HG02623 (cell line): ENCODE results near the gene GNG14.
"Not testable (repeated sequence)": the region's sequence is repeated elsewhere in the genome, so short reads cannot be mapped to it uniquely, and the experiment has no call there.

Source experiments
- ATAC-seq: cut with Tn5 transposase; IDR thresholded peaks from one replicate; pipeline ENCODE4 v1.9.1; 2021; ENCODE audit warnings: moderate library complexity; ENCODE audit not compliant: unreplicated experiment

The GNG14 gene

DNA sequence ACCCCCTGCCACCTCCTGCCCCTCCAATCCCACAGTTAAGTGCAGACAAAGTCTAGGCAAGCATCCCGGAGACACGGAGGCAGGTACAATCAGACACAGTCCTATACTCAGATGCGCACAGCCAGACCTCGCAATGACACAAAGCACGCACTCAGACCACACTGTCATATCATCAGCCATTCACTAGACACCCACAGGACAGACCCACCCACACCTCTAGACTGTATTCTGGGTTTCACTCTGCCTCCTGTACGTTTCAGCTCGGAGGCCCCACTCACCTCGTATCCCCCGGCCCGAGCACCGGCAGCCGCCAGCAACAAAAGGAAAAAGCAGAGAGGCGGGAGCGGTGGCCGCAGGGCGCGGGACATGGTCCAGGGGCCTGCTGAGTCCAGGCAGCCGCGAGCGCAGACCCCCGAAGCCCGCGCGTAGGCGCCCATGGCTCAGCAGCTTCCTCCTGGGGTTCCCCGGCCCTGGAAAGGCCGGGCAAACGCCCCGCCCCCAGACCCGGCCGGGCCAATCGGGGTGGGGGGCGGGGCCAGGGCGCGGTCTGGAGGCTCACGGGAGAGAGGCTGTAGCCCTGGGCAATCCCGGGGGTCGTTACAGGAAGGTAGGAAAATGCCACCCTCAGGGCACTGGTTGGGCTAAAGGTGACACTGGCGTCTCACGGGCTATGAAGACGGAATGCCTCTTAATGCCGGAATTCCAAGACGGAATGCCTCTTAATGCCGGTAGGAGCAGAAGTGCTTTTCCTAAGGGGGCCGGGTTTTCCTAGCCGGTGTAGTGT lies 21.3 kb upstream of the GNG14 start, which contains the start of the genes MAN2B1 and WDR83:
MAN2B1 (minus strand) TSS at position 478 of the 784 bp plus-strand sequence; CDS start at position 437, 41 bp downstream.
WDR83 (plus strand) TSS at position 543 of the 784 bp plus-strand sequence. CDS start 2,984 bp downstream, outside the sequence.
- peak; percentile 45 for ATAC-seq

DNA sequence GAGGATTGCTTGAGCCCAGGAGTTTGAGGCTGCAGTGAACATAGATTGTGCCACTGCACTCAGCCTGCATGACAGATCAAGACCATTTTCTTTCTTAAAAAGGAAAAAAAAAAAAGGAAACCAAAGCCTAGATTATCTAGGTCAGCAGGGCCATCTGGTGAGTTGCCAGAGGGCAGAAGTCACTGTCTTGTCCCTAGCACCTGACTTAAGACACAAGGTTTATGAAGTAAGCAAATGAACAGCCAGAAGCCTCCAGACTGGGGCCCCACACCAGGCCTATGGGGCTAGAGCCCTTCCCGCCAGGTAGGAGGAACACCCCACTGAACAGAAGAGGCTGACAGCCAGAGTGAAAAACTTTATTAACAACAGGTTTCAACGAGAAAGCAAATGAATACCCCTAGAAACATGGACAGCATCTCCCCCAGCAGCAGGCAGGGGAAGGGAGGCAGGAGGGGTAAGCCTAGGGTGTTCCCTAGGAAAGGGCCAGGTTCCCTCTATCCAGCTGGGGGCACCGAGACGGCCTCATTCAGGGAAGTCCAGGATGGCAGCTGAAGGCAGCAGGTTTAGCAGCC lies 20.0 kb upstream of the GNG14 start:
- ATAC-seq = no peak

DNA sequence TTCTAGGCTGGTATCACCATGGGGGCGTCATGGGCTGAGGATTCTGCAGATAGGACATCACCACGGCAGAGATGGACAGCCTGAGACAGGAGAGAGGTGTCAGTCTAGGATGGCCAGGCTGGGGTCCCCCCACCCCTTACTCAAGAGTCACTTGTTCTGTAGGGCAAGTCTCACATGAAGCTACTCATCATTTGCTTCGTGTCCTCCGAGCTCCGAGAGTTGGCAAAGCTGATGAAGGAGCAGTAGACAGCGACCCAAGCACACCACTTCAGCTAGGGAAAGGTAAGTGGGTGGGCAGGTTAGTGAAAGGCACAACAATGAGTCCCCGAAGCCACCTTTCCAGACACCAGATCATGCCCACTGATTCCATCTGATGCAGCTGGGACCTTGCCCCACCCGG lies 19.5 kb upstream of the GNG14 start:
- ATAC-seq = no peak

DNA sequence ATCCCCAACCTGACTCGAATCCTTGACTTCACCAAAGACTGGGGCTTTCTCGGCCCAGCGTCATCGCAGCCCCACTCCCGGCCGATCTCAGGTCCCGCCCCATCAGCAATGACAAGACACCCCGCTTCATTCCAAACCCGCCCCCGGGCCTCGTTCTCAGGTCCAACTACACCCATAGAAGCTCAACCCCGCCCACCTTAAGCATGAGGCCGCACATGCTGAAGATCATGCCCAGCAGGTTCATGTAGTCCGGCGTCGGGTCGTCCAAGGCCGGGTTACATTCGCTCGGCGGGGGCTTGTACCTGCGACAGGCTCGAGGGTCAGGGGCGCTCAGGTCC lies 18.9 kb upstream of the GNG14 start:
- no peak for ATAC-seq

DNA sequence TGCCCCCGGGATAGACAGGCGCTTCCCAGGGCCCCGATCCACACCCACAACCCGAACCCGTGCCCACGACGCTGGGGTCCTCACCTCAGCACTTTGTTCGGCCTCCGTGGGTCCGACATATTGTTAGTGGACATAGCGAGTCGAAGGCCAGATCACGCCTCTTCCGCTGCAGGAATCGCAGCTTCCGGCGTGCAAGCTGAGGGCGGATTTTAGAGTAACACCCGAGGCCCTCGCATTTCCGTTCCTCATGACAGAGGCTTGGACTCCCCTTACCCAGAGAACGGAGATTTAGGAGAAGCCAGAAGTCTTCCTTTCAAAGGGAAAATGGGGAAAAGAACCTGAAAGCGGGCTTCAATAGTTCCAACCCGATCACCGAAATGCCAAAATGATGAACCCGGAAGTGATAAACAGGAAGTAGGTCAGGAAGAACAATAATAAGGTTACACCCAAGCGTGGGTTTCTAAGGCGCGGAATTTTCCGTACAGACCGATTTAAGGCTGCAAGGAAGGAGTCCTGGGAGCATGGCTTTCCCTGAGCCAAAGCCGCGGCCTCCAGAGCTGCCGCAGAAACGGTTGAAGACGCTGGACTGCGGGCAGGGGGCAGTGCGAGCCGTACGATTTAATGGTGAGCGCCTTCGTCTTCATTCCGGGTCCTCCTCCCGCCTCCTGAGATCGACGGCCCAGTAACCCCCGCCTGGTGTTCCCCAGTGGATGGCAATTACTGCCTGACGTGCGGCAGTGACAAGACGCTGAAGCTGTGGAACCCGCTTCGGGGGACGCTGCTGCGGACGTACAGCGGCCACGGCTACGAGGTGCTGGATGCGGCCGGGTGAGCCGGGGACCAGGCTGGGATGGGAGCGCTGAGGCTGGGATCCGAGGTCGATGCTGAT lies 18.3 kb upstream of the GNG14 start:
- ATAC-seq = no peak

DNA sequence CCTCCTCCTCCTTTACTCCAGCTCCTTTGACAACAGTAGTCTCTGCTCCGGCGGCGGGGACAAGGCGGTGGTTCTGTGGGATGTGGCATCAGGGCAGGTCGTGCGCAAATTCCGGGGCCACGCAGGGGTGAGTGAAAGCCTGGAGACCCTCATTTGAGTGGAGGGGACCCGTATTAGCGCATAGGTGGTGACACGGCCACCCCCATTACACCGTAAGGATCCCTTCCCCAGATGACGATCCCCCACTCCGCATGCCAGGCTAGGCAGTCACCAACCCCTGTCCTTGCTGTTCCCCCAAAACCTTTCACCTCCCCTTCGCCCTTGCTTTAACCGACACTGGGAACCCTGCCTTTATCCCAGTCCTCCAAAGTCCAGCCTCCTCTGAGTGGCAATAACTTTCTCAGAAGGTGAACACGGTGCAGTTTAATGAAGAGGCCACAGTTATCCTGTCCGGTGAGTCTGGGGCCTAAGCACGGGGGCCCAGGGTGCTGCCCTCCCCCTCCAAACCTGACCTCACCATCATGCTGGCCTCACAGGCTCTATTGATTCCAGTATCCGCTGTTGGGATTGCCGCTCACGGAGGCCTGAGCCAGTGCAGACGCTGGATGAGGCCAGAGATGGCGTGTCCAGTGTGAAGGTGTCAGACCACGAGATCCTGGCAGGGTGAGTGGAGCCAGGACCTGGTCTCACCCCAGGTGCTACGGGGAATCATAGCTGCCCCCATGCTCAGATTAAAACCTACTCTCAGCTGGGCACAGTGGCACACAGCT lies 17.5 kb upstream of the GNG14 start:
- no peak for ATAC-seq

DNA sequence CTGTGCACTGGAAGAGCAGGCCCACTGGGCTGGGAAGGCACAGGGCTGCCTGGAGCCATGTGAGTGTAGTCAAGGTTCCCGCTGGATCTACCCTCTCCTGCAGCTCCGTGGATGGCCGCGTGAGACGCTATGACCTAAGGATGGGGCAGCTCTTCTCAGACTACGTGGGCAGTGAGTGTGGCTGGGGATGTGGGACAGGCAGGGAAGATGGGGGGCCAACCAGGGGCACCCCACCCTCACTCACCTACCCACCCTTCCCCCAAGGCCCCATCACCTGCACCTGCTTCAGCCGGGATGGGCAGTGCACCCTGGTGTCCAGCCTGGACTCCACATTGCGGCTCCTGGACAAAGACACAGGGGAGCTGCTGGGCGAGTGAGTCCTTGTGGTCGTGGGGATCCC lies 15.1 kb upstream of the GNG14 start:
- no peak for ATAC-seq

DNA sequence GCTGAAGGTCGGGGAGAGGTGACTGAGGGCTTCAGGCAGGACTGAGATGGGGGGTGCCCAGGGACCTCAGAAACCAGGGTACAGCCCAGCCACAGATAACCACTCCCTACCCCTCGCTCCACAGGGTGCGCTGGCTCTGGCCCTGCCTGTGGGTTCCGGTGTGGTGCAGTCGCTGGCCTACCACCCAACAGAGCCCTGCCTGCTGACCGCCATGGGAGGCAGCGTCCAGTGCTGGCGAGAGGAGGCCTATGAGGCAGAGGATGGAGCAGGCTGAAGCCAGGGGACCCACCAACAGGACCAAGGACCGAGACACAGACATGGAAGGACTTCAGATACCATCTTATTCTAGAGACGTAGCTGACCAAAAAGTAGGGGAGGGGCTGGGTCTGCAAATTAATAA lies 12.4 kb upstream of the GNG14 start:
- ATAC-seq = no peak

DNA sequence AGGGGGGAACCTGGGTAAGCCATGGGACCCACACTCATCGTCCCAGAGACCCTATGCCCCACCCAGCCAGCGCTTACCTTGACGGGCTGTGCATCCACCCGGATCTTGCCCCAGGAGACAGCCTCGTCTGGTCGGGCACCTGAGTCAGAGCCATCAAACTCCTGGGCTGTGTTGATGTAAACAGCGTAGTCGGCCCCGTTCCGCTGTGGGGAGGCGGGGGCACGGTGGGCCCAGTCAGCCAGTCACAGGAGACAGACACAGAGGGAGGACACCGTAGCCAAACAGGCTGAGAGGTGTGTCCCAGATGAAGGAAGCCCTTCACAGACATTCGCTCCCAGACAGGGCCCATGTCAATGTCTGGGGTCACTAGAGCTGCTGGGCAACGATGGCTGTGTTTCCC lies 11.9 kb upstream of the GNG14 start:
- no peak for ATAC-seq

DNA sequence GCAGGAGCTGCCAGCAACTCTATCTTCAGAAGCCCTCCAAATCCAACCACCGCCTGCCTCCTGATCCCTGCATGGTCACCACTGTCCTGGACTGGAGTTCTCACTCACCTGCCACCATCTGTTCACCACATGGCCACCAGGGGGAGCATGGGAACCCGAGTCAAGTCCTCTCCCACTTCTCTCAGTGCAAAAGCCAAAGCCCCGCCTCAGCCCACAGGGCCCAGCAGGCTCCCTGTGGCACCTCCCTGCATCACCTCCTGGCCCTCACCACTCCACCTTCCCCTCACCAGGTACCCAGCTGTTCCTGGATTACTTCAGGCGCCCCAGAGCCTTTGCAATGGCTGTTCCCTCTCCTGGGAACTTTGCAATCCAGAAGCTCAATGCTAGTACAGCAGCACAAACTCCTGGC lies 11.4 kb upstream of the GNG14 start:
- no peak for ATAC-seq

DNA sequence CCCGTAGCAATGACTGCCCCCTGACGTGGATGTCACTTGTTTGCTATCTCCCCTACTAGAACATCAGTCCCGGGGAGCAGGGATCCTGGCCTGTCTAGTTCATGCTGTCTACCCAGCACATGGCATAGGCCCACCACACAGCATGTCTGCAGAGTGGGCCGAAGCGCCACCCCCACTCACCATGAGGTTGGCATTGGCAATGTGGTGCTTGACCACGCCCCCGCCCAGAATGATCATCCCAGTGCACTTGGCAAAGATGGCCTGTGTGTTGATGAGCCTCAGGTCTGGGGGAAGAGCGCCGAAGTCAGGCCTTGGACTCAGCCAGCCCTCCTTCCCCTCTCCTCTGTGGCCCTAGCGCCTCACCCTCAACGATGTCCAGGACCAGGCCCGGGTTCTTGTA lies 10.9 kb upstream of the GNG14 start:
- no peak for ATAC-seq

DNA sequence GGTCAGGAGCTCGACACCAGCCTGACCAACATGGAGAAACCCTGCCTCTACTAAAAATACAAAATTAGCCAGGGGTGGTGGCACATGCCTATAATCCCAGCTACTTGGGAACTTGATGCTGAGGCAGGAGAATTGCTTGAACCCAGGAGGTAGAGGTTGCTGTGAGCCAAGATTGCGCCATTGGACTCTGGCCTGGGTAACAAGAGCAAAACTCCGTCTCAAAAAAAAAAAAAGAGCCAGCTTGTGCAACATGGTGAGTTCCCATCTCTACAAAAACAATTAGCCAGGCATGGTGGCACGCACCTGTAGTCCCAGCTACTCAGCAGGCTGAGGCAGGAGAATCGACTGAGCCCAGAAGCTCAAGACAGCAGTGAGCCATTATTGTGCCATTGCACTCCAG lies 9.8 kb upstream of the GNG14 start:
- not testable (repeated sequence) for ATAC-seq

DNA sequence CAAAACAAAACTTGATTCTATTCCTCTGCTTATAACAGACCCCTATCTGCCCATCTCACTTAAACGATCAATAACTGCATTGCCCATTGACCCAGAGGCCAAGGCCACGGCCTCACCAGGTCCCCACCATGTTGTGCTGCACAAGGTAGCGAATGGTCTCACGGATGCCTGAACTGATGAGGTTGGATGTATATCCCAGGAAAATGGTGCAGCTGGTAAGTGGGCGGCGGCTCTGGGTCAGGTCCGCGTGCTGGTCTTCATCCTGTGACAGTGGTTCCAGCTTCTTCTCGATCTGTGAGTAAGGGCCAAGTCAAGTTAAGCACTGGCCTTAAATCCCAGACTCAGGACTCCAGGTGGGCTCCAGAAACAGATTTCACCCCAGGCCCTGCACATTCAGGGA lies 7.8 kb upstream of the GNG14 start:
- ATAC-seq = no peak

DNA sequence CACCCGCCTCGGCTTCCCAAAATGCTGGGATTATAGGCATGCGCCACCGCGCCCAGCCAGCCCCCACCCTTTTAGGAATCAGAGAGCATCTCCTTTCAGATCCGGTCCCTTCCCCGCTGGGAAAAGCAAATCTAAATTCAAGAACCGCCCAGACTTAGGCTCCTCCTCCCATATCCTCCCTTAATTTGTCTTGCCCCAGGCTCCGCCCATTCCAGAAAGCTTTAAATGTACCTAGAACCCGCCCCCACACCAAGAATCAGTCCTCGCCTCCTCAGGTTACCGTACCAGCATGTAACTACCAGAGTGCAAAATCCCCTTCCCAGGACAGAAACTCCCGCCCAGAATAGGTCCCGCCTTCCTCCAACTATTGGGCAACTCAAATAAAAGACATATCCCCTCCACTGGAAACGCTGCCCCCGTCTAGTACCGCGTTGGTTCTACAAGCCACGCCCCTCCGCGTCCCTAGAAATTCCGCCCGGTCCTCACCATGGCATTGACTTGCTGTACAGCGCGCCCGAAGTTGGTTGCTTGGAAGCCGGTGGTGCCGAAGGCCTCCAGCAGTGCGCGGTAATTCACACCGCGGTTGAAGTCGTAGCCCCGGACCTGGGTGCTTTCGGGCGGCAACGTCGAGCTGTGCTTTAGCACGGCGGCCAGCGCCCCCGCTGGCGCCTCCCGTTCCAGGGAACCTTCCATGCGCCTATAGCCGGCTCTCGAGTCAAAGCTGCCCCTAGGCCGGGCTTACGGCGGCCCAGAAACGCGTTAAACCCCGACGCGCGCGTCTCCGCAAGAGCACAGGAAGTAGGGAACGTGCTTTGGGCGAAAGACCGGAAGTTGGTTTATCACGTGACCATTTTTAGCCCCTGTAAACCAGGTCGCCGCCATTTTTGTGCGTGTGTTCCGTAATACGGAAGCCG lies 6.5 kb upstream of the GNG14 start, which contains the start of gene DHPS:
DHPS (minus strand) TSS at position 807 of the 914 bp plus-strand sequence; CDS start at position 693, 114 bp downstream.
- ATAC-seq = peak; percentile 64

DNA sequence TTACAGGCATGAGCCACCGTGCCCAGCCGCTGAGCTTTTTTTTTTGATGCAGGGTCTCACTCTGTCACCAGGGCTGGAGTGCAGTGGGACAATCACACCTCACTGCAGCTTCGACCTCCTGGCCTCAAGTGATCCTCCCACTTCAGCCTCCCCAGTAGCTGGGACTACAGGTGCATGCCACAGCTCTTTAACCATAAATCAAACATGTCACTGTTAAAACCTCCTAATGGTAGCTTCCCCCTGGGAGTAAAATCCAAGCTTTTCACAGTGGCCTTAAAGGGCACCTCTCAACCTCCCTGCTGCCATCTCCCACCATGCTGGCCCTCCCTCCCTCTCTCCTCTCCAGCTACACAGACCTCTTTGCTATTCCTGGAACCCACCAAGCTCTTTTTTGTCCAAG lies 2.0 kb upstream of the GNG14 start:
- no peak for ATAC-seq

DNA sequence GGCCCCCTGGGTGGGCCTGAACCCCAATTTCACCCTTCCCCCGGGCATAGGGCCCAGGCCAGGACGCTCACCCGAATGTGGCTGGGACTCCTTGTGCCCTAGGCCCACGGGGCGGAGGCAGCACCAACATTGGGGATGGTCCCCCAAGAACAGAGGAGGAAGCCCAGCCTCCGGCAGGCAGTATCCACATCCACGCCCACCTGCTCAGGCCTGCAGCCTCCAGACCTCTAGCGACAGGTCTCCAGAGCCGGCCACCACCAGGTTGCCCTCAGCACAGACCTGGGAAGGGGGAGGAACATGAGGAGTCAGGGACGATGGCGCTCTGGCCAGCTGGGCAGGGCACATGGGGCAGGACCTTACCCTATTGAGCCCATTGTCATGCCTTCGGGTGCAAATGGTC lies 1.2 kb downstream of the GNG14 start:
- no peak for ATAC-seq

DNA sequence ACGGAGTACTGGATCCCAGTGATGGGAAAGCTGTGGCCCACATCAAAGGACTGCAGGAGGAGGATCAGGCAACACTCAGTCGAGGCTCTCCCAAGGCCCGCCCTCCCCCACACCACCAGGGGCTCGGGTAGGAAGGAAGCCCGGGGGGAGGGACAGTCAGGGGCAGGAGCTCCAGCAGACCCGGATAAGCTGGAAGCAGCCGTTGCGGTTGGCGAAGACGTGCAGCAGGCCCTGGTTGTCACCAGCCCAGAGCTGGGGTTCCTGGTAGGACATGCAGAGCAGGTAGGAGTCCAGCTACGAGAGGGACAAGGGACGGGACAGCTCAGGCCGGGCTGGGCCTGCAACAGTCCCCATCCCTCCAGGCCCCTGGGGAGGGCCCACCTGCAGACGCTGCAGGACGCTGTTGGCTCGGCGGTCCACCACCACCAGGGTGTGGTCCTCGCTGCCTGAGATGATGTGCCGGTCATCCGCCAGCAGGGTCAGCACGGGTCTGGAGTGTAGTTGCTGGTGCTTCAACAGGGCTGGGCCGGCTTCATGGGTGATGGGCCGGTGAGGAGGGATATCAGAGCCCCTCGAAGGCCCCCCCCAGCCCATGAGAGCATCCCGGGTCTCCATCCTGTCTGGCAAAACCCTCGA lies 1.9 kb downstream of the GNG14 start:
- ATAC-seq = no peak

DNA sequence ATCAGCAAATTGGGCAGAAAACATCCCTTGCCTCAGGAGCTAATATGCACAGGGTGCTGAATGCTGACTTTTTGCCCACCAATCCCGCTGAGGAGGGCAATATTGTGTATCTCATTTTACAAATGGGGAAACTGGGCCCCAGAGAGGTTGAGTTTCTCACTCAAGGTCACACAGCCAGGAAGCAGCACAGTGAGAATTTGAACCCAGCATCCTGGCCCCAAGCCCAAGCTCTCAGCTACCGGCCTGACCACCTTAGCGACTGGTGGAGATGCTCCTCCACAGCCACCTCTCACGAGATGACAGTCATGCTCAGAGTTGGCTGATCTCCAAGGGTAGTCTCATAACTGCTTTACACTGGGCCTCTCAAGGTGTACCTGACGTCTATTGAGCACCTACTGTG lies 5.2 kb downstream of the GNG14 start:
- ATAC-seq = no peak

DNA sequence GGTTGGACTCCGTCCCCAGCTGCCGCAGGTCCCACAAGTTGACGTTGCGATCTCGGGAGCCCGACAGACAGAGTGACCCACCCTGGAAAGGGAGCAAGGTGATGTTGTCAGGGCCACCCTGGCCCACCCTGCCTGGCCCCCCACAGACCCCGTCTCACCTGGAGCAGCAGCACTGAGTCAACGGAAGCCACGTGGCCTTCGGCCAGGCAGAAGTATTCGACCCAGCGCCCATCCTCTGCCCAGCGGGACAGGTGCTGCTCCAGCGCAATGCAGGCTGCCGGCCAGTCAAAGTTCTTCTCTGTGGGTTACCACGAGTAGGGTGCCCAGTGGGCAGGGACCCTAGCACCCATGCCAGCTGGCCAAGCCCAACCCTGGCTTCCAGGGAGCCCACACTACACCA lies 6.8 kb downstream of the GNG14 start:
- no peak for ATAC-seq
